Glomerular endothelial cell (primary cell): ENCODE measurements around the gene RNF186. TPM values are rescaled to one million over a fixed set of nuclear protein-coding genes. Genes with fewer than 3 reads are reported as not detected.
"Not testable (repeated sequence)": the region's sequence is repeated elsewhere in the genome, so short reads cannot be mapped to it uniquely, and the experiment has no call there.

ENCODE experiments used
- DNase-seq: peaks from one replicate; pipeline ENCODE4 v3.0.0-alpha.2; 2011; ENCODE audit warnings: low read depth, low spot score; ENCODE audit errors: extremely low read depth
- total RNA-seq: library from RNA; depleted of rRNA; stranded (reverse); fragments of >200 nt; gene quantifications from 2 replicates; pipeline ENCODE4 v1.2.3, GENCODE V29; 2015

Gene RNF186
- total RNA-seq, 1 donor from 2014 or later = not detected

DNA sequence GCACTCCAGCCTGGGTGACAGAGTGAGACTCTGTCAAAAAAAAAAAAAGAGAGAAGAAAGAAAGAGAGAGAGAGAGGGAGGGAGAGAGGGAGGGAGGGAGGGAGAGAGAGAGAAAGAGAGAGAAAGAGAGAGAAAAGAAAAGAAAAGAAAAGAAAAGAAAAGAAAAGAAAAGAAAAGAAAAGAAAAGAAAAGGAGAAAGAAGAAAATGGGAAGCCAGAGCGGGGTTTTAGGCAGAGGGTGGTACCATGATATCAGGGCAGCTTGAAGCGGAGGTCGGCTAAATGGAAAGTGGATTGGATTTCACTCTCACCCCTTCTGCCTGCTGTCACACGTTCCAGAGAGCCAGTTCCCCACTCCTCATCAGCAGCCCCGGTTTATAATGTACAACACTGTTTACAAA, 17.3 kb downstream of the RNF186 start:
- DNase-seq = no peak

- no peak for DNase-seq
These were observed 20.5 kb downstream of the RNF186 start for GRCh38 chr1:19794583-19794982.

DNA sequence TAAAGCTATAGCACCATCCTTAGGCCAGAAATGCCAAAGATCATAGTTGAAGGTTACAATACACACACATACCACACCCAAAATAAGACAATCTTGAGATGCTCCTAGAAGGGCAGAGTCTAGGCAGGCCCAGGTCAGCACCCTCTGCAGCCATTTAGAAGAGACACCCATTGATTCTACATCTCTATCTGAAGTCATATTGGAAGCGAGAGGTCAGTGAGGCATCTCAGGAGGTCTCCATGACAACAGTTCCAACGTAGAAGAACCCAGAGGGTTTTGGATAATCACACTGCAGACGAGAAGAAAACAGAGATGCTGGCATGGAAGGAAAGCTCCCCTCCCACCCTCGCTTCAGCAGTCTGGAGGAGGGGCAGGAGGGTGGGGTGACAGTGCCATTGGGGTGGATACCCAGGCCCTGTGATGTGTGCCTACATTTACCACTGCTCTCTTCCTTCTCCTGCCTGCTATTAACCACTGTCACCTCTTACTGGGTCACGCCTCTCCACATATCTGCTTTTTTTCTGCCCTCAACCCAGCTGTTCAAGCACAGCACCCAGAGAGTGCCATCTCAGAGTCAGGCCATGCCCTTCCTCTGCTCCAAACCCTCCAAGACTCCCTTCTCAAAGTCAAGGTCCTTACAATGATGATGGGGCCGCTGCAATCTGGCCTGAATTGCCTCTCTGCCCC, 21.6 kb downstream of the RNF186 start:
- DNase-seq = no peak

- DNase-seq = no peak
These were observed 22.7 kb downstream of the RNF186 start for GRCh38 chr1:19792237-19793002.

DNA sequence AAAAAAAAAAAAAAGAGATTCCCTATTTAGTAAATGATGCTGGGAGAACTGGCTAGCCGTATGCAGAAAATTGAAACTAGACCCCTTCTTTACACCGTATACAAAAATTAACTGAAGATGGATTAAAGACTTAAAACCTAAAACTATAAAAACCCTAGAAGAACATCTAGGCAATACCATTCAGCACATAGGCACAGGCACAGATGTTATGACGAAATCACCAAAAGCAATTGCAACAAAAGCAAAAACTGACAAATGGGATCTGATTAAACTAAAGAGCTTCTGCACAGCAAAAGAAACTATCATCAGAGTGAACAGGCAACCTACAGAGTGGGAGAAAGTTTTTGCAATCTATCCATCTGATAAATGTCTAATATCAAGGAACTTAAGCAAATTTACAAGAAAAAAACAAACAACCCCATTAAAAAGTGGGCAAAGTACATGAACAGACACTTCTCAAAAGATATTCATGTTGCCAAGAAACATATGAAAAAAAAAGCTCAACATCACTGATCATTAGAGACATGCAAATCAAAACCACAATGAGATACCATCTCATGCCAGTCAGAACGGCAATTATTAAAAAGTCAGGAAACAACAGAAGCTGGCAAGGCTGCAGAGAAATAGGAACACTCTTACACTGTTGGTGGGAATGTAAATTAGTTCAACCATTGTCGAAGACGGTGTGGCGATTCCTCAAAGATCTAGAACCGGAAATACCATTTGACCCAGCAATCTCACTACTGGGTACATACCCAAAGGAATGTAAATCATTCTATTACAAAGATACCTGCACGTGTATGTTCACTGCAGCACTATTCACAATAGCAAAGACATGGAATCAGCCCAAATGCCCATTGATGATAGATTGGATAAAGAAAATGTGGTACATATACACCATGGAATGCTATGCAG, 24.8 kb downstream of the RNF186 start:
- DNase-seq = not testable (repeated sequence)

GRCh38 chr1:19786988-19787423, 28.1 kb downstream of the RNF186 start:
- DNase-seq = no peak

DNA sequence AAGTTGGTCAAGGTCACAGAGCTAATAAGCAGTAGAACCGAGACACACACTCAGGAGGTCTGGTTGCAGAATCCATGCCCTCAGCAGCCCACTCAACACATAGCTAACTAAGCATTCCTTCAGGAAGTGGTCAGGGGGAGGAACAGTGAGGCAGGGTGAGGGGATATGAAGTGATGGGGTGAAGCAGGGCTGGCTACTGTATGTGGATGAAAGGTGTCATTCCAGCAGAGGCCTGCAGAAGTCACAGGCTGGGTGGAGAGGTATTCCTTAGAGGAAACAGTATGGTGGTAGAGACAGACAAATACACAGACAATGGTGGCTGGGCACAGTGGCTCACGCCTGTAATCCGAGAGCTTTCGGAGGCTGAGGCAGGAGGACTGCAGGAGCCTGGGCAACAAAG, 29.4 kb downstream of the RNF186 start:
- DNase-seq = no peak

DNA sequence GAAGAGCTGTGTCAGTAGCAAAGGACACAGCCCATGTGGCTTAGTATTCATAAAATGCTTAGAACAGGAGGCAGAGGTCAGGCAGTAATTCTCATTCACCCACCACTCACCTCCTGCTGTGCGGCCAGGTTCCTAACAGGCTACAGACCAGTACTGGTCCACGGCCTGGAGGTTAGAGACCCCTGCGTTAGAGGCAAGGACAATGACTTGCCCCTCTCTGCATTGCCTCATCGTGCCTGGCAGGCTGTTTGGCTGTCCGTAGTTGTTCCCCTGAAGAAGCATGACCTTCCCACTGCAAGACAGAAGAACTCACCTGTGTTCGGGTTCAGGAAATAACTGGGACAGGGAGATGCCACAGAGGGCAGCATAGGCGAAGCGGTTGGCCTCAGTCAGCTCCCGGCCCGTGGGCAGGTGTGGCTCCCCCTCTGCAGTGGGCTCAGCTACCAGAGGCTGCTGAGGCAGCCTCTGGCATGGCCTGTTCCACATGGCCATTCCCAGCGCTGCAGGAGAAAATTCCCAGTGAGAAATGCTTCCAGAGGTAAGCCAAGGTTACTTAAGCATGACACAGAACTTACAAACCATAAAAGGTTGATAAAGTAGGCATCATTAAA, 34.7 kb downstream of the RNF186 start:
- DNase-seq = no peak

- DNase-seq = no peak
These were observed 38.1 kb downstream of the RNF186 start for GRCh38 chr1:19776933-19777332.

- DNase-seq = no peak
These were observed 38.8 kb downstream of the RNF186 start for GRCh38 chr1:19776287-19776686.

DNA sequence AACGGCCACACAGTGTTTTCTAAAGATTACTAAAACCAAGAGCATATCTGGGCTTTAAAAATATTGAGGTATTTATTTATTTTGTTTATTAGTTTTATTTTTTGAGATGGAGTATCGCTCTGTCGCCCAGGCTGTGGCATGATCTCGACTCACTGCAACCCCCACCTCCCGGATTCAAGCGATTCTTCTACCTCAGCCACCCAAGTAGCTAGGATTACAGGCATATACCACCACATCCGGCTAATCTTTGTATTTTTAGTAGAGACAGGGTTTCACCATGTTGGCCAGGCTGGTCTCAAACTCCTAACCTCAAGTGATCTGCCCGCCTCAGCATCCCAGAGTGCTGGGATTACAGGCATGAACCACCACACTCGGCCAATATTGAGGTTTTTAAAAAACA, 39.3 kb downstream of the RNF186 start:
- no peak for DNase-seq

DNA sequence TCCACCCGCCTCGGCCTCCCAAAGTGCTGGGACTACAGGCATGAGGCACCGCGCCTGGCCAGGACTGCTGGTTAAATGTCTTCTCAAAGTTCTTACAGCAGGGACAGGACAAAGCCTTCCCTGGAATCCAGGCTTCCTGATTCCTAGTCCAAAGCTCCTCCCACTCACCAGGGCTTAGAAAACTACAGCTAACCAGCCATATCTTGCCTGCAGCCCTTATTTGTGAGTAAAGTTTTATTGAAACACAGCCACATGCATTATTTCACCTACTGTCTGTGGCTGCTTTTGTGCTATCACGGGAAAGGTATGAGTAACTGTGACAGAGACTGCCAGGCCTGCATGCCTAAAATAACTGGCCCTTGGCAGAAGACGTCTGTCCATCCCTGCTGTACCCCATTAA, 39.8 kb downstream of the RNF186 start:
- DNase-seq = no peak

GRCh38 chr1:19774180-19774785, 40.8 kb downstream of the RNF186 start:
- DNase-seq = no peak

- DNase-seq = no peak
These were observed 41.6 kb downstream of the RNF186 start for GRCh38 chr1:19773485-19773884.

DNA sequence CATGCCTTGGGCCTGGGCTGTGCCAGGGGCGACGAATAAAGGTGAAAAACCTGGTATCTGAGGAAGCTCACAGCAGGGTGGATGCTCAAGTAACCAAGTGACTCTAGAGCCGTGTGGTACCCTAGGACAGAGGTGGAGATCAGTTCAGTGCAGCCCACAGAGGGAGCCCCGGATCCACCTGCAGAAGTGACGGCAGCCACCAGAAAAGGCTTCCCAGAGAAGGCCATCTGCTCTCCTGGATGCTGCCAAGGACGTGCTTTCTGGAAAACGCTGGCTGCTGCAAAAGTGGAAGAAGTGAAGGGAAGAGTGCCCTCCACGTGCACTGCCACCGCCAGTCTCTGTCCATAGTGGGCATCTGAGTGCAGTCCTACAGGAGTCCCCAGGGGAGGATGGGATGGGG, 43.0 kb downstream of the RNF186 start:
- no peak for DNase-seq

DNA sequence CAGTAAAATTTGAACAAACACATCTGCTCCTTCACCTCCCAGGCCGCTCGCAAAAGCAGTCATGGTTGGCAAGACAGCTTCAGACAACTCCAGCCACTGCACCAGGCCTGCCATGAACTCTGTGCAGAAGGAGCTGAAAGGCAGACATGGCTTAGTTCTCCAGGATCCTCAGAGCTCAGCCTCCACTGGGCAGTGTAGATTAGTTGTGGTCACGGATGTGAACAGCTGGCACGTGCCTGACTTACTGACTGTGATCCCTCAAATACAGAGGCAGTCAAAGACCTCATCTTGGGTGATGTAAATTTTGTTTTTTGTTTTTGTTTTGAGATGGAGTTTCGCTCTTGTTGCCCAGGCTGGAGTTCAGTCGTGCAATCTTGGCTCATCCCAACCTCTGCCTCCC, 43.7 kb downstream of the RNF186 start:
- DNase-seq = no peak

GRCh38 chr1:19770436-19771190, 44.5 kb downstream of the RNF186 start:
- DNase-seq = no peak

DNA sequence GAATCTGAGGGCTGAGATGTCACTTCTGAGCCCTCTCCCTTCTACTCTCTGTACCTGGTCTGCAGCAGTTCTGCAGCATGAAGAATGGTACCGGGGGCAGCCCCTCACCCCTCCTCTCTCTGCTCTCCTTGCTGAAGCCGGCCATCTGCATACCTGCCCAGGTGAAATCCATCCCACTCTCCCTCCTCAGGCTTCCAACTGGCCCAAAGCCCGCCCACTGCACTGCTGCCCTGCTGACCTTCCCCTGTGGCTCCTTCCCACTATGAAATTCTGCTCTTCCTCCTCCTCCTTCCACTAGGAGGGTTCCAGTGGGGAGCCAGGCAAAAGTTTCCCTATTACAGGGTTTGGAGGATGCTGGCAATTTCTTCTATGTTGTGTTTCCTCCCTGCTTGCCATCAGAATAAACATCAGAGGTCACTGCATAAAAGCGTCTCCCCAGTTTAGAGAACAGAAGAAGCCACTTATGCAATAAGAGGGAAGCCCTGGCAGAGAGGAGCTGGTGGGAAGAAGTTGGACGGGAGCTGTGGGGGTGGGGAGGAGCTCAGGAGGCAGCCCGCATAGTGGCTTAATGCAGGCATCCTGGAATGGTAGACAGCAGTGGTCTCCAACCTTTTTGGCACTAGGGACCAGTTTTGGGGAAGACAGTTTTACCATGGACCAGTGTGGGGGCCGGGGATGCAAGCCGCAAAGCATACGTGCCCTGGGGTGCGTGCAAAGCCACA, 45.7 kb downstream of the RNF186 start:
- no peak for DNase-seq
